EL (cell line): Measurements from ENCODE around the gene SHISA9.

ENCODE experiments used
- DNase-seq: peaks from one replicate; pipeline ENCODE4 v3.0.0-alpha.2; 2016

The SHISA9 gene

GRCh38 chr16:13203725-13204124 is 302.3 kb downstream of the SHISA9 start:
- DNase-seq: no peak

DNA sequence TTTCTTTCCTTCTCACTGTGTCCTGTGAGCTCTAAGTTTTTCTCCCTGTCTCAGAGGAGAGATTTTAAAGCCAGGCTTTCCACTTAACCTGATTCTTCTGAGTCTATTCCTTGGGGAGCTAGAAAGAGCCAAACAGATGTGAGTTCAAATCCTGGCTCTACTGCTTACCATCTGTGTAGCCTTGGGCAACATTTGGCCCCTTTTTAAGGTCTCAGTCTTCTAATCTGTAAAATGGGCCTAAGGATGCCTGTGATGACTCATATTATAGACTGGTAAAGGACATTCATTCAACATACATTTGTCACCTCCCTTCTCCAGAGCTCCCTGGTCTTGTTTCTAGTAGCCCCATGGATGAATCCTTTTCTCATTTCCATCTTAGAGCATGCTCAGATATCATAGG is 304.0 kb downstream of the SHISA9 start:
- DNase-seq: no peak

DNA sequence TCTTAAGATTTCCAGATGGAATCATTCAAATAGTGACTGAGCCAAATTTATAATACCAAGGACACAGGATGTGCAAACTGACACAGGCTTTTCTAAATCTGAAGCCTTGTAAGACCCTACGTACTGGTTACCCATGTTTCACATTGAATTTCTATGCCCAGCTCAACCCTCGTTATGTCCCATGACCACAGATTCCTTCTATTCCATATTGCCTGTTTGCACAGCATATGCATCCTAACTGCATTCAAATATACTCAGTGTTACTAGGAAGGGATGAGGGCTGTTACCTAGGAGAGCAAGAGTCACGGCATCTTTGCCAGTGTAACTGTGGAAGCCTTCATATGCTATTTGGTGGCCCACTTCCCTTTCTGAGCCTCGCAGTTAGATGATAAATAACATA is 305.2 kb downstream of the SHISA9 start:
- DNase-seq: no peak

DNA sequence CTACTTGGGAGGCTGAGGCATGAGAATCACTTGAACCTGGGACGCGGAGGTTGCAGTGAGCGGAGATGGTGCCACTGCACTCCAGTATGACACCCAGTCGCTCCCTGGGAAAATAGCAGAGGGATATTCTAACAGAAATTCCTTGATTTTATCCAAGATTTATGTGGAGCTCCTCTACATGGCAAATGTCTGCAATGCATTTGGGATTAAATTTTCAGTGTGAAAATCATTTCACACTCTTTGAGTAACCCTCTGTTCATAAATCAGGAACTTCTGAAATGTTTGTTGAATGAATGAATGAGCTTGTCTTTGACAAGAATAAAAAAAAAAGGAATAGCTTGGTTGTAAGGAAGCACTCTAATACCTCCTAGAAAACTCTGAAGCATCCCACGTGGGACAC is 305.8 kb downstream of the SHISA9 start:
- DNase-seq: no peak

GRCh38 chr16:13223666-13224065 is 322.3 kb downstream of the SHISA9 start:
- DNase-seq: no peak

GRCh38 chr16:13229039-13229438 is 327.6 kb downstream of the SHISA9 start:
- no peak for DNase-seq

- DNase-seq: no peak
These were observed 330.0 kb downstream of the SHISA9 start for GRCh38 chr16:13231365-13231764.

GRCh38 chr16:13234999-13235398 is 333.6 kb downstream of the SHISA9 start:
- no peak for DNase-seq

DNA sequence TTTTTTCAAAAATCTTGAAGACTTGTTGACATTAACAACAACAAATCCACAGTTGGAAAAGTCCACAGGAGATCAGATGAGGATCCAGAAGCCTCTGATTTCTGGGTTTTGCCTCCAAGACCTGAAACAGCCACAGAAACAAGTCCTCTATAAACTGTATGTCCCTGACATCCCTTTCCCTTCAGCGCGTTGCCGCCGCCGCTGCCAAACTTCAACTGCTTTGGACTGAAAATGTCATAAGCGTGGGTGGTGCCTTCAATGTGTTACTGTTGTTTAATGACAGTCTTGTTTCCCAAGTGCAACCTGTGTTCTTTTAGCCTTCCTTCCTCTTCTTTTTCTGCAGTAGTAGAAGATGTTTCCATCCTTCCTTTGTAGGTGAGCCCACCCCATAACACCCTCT is 334.9 kb downstream of the SHISA9 start:
- no peak for DNase-seq

DNA sequence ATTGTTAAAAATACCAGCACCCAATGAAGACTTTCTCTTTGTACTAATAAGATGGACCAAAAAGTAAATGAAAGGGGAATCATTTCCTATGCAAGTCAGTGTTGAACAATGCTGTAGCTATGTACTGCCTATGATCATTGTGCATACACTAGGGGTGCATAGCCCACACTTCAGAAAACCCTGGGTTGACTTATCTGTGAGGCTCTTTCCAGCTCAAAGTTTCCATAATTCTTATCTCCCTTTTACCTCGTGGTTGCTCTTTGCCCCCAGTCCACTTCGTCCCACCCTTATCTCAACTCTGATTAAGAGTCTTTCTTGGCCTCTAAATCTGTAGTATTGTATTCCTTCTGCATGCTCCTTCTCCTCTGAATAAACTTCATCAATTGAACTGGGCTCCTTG is 336.8 kb downstream of the SHISA9 start:
- no peak for DNase-seq

GRCh38 chr16:13242201-13242600 is 340.8 kb downstream of the SHISA9 start:
- no peak for DNase-seq

- no peak for DNase-seq
These were observed 343.4 kb downstream of the SHISA9 start for GRCh38 chr16:13244770-13245169.

- DNase-seq: no peak
These were observed 344.4 kb downstream of the SHISA9 start for GRCh38 chr16:13245713-13246377.

DNA sequence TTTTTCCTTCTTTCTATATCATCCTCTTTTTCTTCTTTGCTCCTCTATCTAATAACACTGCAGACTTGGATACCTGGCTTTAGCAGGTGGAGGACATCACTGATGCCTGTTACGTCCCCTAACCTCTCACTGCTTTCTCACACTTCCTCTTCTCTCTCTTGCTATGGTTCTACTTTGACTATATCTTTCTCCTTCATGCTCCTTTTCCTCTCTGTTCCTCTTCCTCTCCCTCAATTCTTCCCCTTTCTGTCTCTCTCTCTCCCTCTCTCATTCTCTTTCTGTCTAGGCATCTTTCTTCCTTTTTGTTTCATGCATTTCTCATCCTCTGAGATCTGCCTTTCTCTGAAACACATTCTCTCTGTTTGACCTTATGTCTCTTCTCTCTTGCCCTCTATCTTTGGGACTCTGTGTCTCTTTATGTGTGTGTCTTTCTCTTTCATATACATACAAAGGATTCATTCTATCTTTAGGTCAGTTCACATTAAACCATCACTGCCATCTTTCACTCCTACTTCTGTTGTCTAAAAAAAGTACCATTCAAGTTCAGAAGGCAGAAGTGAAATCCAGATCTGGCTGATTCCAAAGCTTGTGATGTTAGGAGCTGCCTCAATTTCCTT is 353.7 kb downstream of the SHISA9 start:
- DNase-seq: no peak

- no peak for DNase-seq
These were observed 361.1 kb downstream of the SHISA9 start for GRCh38 chr16:13262270-13263090.

DNA sequence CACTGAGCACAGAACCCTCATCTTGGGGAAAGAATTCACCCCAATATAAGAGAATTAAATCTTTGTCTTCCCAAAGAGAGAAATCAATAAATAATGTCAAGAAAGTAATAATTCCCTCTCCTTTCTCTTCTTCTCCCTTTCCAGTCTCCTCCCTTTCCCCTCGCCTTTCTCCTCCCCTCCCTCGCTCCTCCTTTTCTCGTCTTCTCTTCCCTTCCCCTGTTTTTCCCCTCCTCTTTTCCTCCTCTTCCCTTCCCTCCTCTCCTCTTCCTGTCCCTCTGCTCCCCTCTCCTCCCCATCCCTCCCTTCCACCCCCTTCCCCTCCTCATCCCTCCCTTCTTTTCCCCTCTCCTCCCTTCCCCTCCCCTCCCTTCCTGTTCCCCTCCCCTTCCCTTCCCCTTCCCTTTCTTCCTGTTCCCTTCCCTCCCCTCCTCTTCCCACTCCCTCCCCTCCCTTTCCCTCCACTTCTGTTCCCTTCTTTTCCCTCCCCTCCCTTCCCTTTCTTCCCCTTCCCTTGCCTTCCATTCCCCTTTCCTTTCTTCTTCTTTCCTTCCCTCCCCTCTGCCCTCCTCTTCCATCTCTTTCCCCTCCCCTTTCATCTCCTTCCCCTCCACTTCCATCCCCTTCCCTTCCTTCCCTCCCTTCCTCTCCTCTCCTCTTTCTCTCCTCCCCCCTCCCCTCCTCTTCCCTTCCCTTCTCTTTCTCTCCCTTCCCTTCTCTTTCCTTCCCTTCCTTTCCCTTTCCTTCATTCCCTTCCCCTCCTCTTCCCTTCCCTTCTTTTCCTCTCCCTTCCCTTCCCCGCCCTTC is 363.6 kb downstream of the SHISA9 start:
- DNase-seq: no peak

GRCh38 chr16:13269359-13269758 is 368.0 kb downstream of the SHISA9 start:
- no peak for DNase-seq

GRCh38 chr16:13269905-13270528 is 368.6 kb downstream of the SHISA9 start:
- DNase-seq: no peak

GRCh38 chr16:13270602-13271001 is 369.2 kb downstream of the SHISA9 start:
- no peak for DNase-seq

DNA sequence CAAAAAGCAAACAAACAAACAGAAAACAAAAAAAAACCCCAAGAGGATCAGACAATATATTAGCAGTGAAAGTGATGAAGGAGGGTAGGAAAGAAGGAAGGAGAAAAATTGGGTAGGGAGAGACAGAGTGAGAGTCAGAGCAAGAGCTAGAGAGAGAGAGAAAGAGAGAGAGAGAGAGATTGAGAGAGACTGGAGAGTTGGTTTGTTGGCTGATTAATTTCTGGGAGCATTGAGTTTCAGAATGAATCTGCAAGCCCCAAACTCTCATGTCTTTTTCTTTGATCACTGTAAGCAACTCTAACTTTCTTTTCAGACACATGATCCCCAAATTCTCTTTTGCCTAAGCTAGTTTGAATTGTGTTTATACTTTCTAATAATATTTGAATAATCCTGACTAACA is 388.1 kb downstream of the SHISA9 start:
- DNase-seq: no peak
